Uterus (tissue), 4 donors: ENCODE data around the gene HID1. TPM values are rescaled to one million over a fixed set of nuclear protein-coding genes. Genes with fewer than 3 reads are reported as not detected.
"Not testable (repeated sequence)": the region's sequence is repeated elsewhere in the genome, so short reads cannot be mapped to it uniquely, and the experiment has no call there.

Source experiments
- DNase-seq, 2 donors: peaks; one replicate each; pipeline ENCODE4 v3.0.0-alpha.2; 2019 to 2020
- H3K27ac ChIP-seq, 2 donors: fragments of 200-600 bp; sonication (generic); 1 replicate in 1 of 2; 2 replicates in 1 of 2; pipeline ENCODE4 v1.5.1; 2016 to 2018
- H3K27me3 ChIP-seq, 2 donors: fragments of 200-600 bp; sonication (generic); one replicate each; pipeline ENCODE4 v1.5.1; 2018 to 2019; ENCODE audit warnings: control low read depth in 1 of 2
- H3K36me3 ChIP-seq, 2 donors: fragments of 200-600 bp; sonication (generic); one replicate each; pipeline ENCODE4 v1.5.1; 2019; ENCODE audit warnings: control low read depth in 1 of 2
- H3K4me1 ChIP-seq, 2 donors: fragments of 200-600 bp; sonication (generic); one replicate each; pipeline ENCODE4 v1.5.1; 2018 to 2019; ENCODE audit warnings: control low read depth in 1 of 2
- H3K4me3 ChIP-seq, 2 donors: fragments of 200-600 bp; sonication (generic); 1 replicate in 1 of 2; 2 replicates in 1 of 2; pipeline ENCODE4 v1.5.1; 2018 to 2019; ENCODE audit warnings: mild to moderate bottlenecking in 1 of 2
- H3K9me3 ChIP-seq, 2 donors: fragments of 200-600 bp; sonication (generic); one replicate each; pipeline ENCODE4 v1.5.1; 2019; ENCODE audit warnings: control low read depth in 1 of 2
- POLR2A ChIP-seq, 2 donors: fragments of 450-650 bp; IDR thresholded peaks; one replicate each; pipeline ENCODE4 v1.6.1; 2016; ENCODE audit warnings: antibody characterized with exemption in 2 of 2, mild to moderate bottlenecking in 1 of 2, moderate library complexity in 1 of 2
- intact Hi-C: fragments of 100-400 bp; cut with DNase I; formaldehyde crosslinking; loops from one replicate; pipeline ENCODE4 v1.15.1; 2023; ENCODE audit warnings: low total_unique reads
- total RNA-seq, 4 donors: library from RNA; depleted of rRNA in 3 of 4; stranded (reverse); fragments of >200 nt in 3 of 4; gene quantifications; one replicate each; pipeline versions ENCODE4 v1.1.0 to v1.2.4, GENCODE V29; 2014 to 2023
- TF ChIP-seq, protein P1 (sequence below), 4 experiments: fragments of 200-600 bp in 2 of 4; fragments of 450-650 bp in 2 of 4; sonication (generic) in 2 of 4; IDR thresholded peaks; one replicate each; pipeline ENCODE4 v1.5.1; 2016 to 2019; ENCODE audit warnings: antibody characterized with exemption in 4 of 4, mild to moderate bottlenecking in 2 of 4, moderate library complexity in 1 of 4
- donor health status: DM: yes; HTN: yes; CAD: no.

The HID1 gene
- total RNA-seq, 4 donors from 2014 or later: 4.4 to 46.2 (median 22.6) TPM

DNA sequence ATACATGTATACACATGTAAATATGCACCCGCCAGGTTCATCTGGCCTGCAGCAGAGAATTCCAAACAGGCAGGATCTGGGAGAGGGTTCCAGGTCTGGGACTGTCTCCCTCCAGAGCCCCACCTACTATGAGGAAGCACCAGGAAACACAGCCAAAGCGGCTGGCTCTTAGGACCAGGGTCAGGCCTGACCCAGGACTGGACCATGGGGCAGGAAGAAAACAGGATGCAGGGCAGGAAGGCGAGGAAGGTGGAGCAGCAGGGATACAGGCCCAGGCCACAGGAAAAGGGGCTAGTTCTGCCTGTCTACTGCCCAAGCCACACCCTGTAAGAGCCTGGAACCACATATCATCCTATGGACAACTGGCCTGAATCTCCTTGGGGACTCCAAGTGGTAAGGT is 2.2 kb downstream of the HID1 start:
- intact Hi-C loops: no loop called here
- TF ChIP-seq, protein P1, sequence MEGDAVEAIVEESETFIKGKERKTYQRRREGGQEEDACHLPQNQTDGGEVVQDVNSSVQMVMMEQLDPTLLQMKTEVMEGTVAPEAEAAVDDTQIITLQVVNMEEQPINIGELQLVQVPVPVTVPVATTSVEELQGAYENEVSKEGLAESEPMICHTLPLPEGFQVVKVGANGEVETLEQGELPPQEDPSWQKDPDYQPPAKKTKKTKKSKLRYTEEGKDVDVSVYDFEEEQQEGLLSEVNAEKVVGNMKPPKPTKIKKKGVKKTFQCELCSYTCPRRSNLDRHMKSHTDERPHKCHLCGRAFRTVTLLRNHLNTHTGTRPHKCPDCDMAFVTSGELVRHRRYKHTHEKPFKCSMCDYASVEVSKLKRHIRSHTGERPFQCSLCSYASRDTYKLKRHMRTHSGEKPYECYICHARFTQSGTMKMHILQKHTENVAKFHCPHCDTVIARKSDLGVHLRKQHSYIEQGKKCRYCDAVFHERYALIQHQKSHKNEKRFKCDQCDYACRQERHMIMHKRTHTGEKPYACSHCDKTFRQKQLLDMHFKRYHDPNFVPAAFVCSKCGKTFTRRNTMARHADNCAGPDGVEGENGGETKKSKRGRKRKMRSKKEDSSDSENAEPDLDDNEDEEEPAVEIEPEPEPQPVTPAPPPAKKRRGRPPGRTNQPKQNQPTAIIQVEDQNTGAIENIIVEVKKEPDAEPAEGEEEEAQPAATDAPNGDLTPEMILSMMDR (IDR thresholded peaks at IDR 0.05): no peak
- peak in 1 of 2 donors; percentile 9 for TF ChIP-seq POLR2A (IDR thresholded peaks at IDR 0.05)
- Histone ChIP-seq H3K27ac (peak overlapping the region in 1 of 2 donors; percentile 44), H3K9me3 (no peaks in the 10 kb centered on the region), H3K4me1 (peaks cover 0 to 11% of the 10 kb centered on the region in 2 donors), H3K36me3 (no peaks in the 10 kb centered on the region), H3K4me3 (no peak overlapping the region), H3K27me3 (peaks cover 0 to 4% of the 10 kb centered on the region in 2 donors)
- DNase-seq: no peak

DNA sequence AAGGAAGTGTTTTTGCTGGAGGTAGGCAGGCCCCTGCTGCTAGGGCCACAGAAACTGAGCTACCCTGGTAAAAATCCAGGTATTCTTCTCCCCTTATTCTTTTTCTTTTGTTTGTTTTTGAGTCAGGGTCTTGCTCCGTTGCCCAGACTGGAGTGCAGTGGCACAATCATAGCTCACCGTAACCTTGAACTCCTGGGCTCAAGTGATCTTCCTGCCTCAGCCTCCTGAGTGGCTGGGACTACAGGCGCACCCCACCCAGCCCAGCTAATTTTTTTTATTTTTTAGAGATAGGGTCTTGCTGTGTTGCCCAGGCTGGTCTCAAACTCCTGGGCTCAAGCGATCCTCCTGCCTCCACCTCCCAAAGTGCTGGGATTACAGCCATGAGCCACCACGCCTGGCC is 3.1 kb downstream of the HID1 start:
- not testable (repeated sequence) for H3K27me3 ChIP-seq, DNase-seq, H3K36me3 ChIP-seq, H3K9me3 ChIP-seq, H3K4me3 ChIP-seq, H3K27ac ChIP-seq
- H3K4me1 ChIP-seq: peaks cover 0 to 11% of the 10 kb centered on the region in 2 donors
- intact Hi-C loops: loop anchor here (10.0 kb wide), 2 partner anchors 45 to 235 kb away; partner anchors contain the start of genes MRPL58 and NUP85

DNA sequence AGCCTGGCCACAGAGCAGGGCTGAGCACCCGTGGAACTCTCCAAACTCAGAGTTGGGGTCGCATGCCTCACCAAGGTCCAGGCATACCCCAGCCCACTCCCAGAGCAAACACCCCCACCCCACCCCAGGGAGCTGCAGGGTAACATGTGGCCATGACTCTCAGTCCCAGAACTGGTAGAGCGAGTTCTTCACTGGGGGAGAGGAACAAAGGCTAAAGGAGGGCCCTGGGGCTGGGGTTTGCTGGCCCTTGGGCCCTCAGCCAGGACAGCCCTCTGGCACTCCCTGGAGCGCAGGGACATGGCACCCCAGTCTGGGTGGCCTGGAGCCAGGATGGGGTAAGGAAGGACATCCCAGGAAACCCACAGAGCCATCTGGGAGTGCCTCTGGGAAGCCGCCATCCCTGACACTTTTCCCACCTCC is 4.2 kb downstream of the HID1 start:
- Histone ChIP-seq H3K9me3 (no peaks in the 10 kb centered on the region), H3K27ac (no peak overlapping the region), H3K4me1 (peaks cover 0 to 11% of the 10 kb centered on the region in 2 donors), H3K4me3 (no peak overlapping the region), H3K36me3 (no peaks in the 10 kb centered on the region), H3K27me3 (peaks cover 0 to 4% of the 10 kb centered on the region in 2 donors)
- DNase-seq: no peak
- intact Hi-C loops: loop anchor here (10.0 kb wide), 2 partner anchors 46 to 236 kb away; partner anchors contain the start of genes MRPL58 and NUP85
- TF ChIP-seq, protein P1 (IDR thresholded peaks at IDR 0.05): no peak
- no peak for TF ChIP-seq POLR2A (IDR thresholded peaks at IDR 0.05)

DNA sequence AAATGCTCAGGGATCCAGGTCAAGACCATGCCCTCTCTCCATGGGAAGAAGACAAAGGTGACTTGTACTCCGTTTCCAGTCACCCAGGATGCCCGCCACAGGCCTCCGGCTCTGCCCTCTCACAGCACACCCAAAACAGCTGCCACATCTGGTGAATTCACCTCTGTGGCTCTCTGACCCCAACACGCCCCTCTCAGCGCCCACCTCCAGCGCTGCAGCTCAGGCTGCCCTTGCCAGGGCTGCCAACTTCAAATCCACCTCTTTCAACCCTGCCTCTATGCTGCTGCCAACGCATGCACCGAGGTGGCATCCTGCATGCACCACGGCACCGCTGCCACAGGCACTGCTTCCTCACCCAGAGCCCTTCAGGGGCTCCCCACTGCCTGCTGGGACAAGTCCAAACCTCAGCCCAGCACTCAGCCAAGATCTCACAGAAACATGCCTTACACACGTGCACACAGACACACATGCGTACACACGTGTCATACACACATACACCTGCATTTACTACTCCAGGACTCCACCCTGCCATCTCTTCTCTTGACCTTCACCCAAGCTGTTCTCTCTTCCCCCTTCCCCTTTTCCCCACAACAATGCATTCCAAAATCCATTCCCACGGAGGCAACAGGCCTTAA is 7.5 kb downstream of the HID1 start:
- Histone ChIP-seq H3K36me3 (no peaks in the 10 kb centered on the region), H3K27me3 (no peaks in the 10 kb centered on the region), H3K4me3 (no peak overlapping the region), H3K9me3 (no peaks in the 10 kb centered on the region), H3K27ac (no peak overlapping the region), H3K4me1 (no peaks in the 10 kb centered on the region)
- no peak for DNase-seq
- intact Hi-C loops: loop anchor here (10.0 kb wide), 2 partner anchors 50 to 240 kb away; partner anchors contain the start of genes MRPL58 and NUP85
- TF ChIP-seq, protein P1 (IDR thresholded peaks at IDR 0.05): no peak
- no peak for TF ChIP-seq POLR2A (IDR thresholded peaks at IDR 0.05)

DNA sequence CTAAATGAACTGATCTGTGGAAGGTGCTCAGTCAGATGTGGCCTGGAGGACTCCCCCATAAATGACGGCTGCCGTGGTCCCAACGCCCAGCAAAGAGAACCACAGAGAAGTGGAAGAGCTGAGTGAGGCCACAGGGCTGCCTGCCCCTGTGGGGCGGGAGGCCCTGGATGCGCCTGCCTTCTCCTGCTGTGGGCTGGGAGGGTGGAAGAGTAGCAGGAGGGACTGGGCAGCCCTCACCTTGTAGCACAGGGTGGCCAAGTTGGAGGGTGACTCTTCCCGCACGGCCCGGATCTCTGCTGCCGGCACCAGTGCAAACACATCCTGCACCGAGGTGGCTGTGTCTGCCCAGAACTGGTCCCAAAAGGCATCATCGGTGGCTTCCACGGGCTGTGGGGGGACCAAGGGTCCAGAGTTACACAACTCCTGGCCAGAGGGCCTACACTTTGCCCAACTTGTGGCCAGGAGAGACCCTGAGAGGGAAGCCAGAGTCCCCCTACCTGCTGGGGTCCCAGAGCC is 8.3 kb downstream of the HID1 start:
- no peak for DNase-seq
- no peaks in the 10 kb centered on the region for H3K27me3 ChIP-seq
- intact Hi-C loops: loop anchor here (10.0 kb wide), 2 partner anchors 50 to 240 kb away; partner anchors contain the start of genes MRPL58 and NUP85

More for the DNA sequence above, 8.3 kb downstream of the HID1 start:
- Histone ChIP-seq H3K9me3 (no peaks in the 10 kb centered on the region), H3K36me3 (no peaks in the 10 kb centered on the region), H3K4me1 (no peaks in the 10 kb centered on the region), H3K4me3 (no peak overlapping the region), H3K27ac (no peak overlapping the region)
- TF ChIP-seq, protein P1 (IDR thresholded peaks at IDR 0.05): no peak
- TF ChIP-seq POLR2A (IDR thresholded peaks at IDR 0.05): no peak
